AG09319 (cell line): ENCODE results near the gene VSIG4.

Experiments
- DNase-seq: peaks from one replicate; pipeline ENCODE4 v3.0.0-alpha.2; 2010; ENCODE audit warnings: low read depth; ENCODE audit errors: extremely low read depth
- TF ChIP-seq, protein P1 (sequence below): IDR thresholded peaks from 2 replicates; pipeline ENCODE4 v1.5.1; 2011; ENCODE audit warnings: low read depth, mild to moderate bottlenecking, inconsistent platforms, low read length, moderate library complexity

VSIG4 gene

DNA sequence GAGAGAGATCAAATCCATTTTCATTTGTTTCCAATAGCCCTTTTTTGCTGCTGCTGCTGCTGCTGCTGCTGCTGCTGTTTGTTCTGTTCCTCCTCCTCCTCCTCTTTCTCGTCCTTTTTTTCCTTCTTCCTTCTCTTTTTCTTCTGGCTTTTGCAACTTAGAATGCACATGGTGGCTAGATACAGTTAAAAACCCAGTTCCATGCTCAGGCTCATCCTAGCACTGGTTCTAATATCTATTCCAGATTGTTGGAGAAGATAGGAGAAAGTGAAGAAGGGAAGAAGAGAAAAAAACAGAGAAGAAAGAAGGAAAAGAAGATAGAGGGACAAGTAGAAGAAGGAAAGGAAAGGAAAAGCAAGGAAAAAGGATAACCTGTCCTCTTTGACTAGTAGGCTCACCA is 39.7 kb downstream of the VSIG4 start:
- no peak for DNase-seq
- TF ChIP-seq, protein P1, sequence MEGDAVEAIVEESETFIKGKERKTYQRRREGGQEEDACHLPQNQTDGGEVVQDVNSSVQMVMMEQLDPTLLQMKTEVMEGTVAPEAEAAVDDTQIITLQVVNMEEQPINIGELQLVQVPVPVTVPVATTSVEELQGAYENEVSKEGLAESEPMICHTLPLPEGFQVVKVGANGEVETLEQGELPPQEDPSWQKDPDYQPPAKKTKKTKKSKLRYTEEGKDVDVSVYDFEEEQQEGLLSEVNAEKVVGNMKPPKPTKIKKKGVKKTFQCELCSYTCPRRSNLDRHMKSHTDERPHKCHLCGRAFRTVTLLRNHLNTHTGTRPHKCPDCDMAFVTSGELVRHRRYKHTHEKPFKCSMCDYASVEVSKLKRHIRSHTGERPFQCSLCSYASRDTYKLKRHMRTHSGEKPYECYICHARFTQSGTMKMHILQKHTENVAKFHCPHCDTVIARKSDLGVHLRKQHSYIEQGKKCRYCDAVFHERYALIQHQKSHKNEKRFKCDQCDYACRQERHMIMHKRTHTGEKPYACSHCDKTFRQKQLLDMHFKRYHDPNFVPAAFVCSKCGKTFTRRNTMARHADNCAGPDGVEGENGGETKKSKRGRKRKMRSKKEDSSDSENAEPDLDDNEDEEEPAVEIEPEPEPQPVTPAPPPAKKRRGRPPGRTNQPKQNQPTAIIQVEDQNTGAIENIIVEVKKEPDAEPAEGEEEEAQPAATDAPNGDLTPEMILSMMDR: no peak

DNA sequence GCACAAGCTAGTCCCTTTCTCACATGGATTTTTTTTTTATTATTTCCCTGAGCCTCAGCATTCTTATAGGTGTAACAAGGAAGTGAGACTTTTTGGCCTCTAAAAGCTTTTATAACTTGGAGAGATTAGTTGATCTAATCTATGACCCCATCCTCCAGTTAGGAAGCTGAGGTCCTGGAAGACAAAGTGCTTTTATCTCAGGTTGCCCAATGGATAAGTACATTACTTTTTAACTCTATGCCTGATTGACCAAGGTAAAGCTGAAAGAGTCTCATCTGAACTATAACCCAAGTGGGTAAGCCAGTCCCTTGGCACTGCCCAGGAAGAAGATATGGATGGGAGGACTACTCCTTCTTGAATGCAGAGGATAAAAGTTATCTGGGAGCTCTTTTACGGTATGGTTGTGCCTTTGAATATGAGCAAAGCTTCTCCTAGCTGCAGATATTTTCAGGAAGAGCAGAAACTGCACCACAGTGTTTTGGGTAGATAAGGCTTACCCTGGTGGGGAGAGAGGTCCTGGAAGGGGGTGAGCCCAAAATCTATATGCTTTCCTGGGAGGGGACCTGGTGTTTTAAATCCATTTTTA is 40.2 kb downstream of the VSIG4 start:
- TF ChIP-seq, protein P1: no peak
- DNase-seq: no peak

GRCh38 chrX:65999029-65999562 is 40.8 kb downstream of the VSIG4 start:
- TF ChIP-seq, protein P1: no peak
- DNase-seq: no peak

DNA sequence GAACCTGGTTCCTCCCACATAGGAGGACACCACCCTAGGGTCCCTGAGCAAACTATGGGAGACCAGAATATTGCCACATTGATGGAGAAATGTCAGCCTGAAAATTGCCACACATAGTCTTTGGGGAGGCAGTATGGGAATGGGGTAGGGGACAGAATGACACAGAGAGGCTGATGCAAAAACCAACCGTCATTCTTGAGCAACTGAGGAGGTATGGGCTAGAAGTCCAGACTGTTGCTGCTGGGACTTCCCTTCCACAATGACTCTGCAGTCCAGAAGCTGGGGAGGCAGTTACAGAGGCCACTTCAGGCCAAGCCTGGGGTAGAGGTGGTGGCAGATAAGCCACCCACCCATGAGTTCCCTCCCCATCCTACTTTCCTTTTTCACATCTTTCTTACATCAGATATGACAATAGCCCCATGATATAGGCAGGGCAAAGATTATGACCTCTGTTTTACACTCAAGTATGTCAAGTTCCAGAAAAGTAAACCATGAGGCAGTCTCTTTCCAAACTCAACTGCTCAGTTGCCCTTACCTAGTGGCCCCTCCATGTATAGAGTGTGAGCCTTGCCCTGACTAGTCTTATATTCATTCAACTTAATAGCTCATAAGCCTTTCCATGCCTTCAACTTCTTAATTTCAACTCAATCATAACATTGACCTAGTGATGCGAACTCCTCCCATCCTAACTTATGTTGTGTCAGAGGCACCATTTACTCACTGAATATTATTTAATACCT is 41.7 kb downstream of the VSIG4 start:
- TF ChIP-seq, protein P1: no peak
- DNase-seq: no peak

- DNase-seq: no peak
- TF ChIP-seq, protein P1: no peak
Measured at GRCh38 chrX:65994519-65995506, 45.1 kb downstream of the VSIG4 start.

DNA sequence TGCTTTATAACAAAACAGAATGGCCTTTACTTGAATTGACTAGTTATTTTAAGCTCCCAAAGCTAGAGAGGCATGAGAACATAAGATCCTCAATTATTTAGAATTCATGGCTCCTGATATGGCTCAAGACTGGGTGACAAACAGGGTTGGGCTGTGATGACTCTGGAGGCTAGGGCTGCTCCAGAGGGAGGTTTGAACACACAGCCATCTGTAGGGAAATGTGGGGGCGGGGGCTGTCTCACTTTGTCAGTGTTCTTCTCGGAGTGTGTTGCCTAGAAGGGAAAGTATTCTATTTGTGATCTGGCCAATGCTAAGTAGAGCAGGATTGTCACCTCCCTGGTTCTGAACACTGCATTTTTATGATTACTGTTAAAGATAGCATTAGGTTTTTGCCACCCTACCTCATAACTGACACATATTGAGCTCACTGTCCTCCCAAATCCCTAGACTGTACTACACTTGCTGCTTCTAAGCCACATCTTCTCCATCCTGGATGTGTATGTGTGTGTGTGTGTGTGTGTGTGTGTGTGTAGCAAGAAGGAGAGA is 45.9 kb downstream of the VSIG4 start:
- no peak for DNase-seq
- TF ChIP-seq, protein P1: no peak
